ENCODE measurements around the gene RWDD4.

- no peak for TF ChIP-seq CTCF (IDR thresholded peaks at IDR 0.05; ENCODE audit: low read depth, low read length)
- TF ChIP-seq POLR2A (IDR thresholded peaks at IDR 0.05; ENCODE audit: extremely low read depth, insufficient read length): no peak
- no peak for TF ChIP-seq MAX (IDR thresholded peaks at IDR 0.05; ENCODE audit: low read depth, low read length)
Measured at GRCh38 chr4:183612329-183613250, 46.4 kb downstream of the RWDD4 start.
